GM12865 (cell line): ENCODE results near the gene UBE2D2.

Source experiments
- DNase-seq: peaks from one replicate; pipeline ENCODE4 v3.0.0; 2010; ENCODE audit warnings: low read depth
- H3K4me3 ChIP-seq: 2 replicates; pipeline ENCODE4 v1.5.1; 2011; ENCODE audit warnings: mild to moderate bottlenecking, low read depth, low read length, control low read depth
- TF ChIP-seq, protein P1 (sequence below): IDR thresholded peaks from 2 replicates; pipeline ENCODE4 v1.5.1; 2011; ENCODE audit warnings: low read length, control low read depth, low read depth, inconsistent platforms; ENCODE audit not compliant: insufficient read depth; ENCODE audit errors: missing control alignments

The UBE2D2 gene

DNA sequence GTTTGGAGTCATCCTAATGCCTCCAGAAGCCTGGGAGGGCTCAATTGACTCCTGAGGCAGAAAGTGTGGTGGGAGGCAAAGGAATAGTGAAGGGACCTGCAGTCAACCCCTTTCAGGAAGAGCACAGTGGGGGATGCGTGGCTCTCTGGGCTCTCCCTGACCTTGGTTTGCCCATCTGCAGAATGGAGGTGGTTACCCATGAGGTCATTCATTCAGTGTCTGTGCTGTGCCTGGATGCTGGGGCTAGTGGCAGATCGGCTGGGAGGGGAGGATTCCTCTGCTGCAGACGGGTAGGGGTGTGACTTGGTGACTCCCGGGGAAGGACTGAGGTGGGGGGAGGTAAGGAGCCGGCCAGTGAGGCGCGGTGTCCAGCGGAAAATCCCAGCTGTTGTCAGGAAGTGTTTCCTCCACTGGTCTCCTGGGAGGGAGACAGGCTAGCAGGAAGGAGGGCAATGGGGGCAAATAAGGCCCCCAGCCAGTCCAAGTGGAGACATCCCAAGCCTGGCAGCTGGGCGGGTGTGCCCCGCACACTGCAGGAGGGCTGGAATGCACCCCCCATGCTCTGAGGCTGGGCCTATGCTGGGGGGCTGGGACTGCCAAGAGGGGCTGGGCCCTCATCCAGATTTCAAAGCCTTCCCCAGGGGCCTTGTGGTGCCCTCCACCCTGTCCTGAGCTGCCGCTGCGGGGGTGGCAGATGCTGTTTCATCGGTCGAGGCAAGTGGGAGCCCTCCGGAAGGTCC is 98.0 kb downstream of the UBE2D2 start:
- peak; percentile 52 for DNase-seq
- TF ChIP-seq, protein P1, sequence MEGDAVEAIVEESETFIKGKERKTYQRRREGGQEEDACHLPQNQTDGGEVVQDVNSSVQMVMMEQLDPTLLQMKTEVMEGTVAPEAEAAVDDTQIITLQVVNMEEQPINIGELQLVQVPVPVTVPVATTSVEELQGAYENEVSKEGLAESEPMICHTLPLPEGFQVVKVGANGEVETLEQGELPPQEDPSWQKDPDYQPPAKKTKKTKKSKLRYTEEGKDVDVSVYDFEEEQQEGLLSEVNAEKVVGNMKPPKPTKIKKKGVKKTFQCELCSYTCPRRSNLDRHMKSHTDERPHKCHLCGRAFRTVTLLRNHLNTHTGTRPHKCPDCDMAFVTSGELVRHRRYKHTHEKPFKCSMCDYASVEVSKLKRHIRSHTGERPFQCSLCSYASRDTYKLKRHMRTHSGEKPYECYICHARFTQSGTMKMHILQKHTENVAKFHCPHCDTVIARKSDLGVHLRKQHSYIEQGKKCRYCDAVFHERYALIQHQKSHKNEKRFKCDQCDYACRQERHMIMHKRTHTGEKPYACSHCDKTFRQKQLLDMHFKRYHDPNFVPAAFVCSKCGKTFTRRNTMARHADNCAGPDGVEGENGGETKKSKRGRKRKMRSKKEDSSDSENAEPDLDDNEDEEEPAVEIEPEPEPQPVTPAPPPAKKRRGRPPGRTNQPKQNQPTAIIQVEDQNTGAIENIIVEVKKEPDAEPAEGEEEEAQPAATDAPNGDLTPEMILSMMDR = no peak
- peak overlapping the region; percentile 35 for H3K4me3 ChIP-seq

DNA sequence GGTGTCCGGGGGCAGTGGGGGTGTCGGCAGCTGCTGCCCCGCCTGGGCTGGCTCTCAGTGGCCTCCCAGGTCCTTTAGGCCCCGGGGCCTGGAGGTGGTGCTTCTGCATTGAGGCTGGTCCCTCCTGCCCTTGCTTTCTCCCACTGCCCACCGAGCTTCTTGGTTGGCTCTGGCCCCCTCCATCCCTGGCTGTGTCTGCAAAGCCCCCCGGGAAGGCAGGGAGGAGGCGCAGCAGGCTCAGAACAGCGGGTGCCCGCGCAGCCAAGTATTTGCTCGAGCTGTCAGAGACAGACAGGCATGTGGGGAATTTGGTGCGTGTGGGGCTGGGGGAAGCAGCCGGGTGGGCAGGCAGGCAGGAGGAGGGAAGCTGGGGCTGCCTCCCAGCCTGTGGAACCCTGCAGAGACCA is 98.6 kb downstream of the UBE2D2 start:
- DNase-seq = no peak
- peak overlapping the region; percentile 35 for H3K4me3 ChIP-seq
- TF ChIP-seq, protein P1 = no peak

DNA sequence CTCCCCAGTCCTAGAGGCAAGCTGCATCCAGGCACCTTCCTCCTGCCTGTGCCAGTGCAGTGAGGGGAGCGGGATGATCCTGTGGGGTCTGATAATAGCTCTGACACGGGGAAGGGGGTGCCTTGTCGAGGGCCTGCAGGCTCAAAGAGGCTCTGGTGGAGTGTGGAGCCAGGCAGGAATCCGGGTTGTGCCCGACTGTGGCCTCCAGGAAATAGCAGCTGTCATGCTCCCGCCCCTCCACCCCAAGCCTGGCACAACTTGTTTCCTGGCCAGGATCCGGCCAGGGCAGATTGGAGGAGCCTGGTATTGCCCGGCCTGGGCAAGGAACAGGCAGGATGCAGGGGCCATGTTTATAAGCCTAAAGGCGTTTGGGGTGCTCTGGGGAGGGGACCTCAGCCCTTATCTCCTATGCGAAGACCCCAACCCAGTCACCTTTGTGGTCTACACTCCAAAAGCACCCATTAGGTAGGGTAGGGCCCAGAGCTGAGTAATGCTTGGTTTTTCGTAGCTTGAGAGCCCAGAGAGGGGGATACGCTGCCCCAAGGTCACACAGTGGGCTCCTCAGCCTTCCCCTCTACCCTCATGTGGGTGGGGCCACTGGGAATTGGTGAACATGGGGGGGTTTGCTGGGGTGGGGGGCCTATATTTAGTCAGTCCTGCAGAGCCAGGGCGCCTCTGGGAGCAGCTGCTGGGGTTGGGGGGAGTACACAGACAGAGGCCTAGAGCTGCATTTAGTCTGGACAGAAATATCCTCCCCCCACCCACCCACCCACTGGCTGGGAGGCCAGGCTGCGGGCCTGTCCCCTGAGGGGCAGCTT is 99.2 kb downstream of the UBE2D2 start:
- H3K4me3 ChIP-seq = peak overlapping the region; percentile 35
- TF ChIP-seq, protein P1 = no peak
- DNase-seq = no peak

DNA sequence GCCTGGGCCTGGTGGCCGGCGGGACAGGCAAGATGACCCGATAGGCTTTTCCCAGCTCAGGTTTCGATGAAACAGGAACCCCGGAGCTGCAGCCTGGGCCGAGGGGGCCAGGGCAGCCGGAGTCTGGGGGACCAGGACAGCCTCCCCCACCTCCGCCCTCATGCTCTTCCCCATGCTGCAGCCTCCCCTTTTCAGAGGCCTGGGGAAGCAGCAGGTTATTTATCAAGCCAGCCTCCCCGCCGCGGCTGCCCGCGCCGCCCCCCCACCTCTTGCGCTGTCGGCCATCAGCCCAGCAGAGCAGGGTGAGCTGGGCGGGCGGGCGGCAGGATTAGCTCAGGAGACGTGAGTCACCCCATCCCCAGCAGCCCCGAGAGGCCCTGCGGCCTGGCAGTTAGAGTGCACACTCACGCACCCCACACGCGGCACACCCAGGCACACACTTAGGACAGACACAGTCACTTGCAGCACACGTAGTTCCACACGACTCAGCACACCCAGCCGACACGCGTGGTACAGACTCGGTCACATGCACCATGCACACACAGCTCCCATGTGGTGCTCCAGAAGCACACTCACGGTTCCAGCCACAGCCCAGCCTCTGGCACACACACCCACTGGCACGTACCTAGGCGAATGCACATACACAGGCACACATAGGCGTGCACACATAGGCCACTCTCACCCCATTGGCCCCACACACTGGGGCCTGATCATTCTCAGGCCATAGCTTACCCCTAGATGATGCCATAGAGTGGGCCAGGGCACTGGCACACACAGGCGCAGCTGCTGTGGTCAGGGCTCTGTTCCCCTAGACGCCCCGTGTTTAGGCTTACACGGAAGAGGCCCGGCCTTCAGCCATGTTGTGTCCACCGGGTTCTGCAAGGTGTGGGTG is 100.0 kb downstream of the UBE2D2 start:
- peak overlapping the region; percentile 21 for H3K4me3 ChIP-seq
- DNase-seq = peak; percentile 74
- TF ChIP-seq, protein P1 = no peak

DNA sequence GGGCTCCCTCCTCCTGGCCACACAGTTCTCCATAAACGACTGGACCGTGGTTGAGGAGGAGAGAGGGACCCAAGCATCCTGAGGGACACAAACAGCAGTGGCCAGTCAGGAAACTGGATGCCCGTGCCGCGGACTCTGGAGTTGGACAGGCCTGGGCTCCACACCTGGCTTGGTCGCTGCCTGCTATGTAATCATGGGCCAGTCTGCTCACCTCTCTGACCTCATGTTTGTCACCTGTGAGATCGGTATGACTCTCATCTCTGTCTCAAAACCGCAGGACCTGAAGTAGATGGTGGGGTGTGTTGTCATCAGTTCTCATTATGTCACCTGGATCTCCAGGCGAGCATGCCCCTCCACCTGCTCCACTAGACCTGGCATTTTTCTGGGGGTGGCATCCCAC is 101.5 kb downstream of the UBE2D2 start:
- TF ChIP-seq, protein P1 = no peak
- H3K4me3 ChIP-seq = no peak overlapping the region
- peak; percentile 60 for DNase-seq

DNA sequence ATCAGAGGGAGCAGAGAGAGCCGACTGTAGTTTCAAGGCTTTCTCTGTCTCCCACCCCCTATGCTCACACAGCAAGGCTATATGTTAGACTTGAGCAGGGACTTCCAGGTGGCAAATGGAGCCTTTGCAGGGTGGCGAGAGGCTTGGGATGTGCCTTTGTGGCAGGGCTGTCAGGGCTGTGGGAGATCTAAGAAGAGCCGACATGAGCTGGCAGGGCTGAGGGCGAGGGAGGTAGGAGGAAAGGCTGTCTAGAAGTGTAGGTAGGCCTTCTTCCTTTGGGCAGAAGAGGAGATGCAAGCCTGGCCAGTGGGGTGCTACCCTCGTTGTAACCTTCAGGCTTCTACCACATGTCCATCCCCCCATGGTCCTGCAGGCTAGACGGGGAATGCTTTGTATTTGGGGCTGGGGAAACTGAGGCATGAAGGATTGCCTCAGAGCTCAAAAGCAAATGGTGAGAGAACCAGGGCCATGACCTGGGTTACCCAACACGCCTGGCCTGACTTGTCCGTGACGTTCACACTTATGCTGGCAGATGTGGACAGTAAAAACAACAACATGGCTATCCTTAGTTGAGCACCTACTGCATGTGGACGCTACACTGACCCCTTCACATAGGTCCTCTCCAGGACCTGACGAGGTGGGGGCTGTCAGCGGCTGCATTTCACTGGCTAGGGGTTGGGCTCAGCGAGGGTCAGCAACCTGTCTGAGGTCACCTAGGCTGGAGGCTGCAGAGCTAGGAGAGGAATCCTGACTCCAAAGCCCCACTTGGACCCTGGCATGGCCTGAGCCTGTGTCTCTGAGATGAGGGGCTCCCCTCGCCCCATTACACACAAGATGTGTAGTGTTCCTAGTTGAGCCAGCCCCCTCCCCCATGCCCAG is 102.3 kb downstream of the UBE2D2 start:
- no peak overlapping the region for H3K4me3 ChIP-seq
- TF ChIP-seq, protein P1 = no peak
- DNase-seq = no peak
